ENCODE data around the gene IRAK1. TPM values are rescaled to one million over a fixed set of nuclear protein-coding genes. Genes with fewer than 3 reads are reported as not detected.
A peak's percentile ranks its signal among the peaks of the same experiment; 100 is the strongest.
"Not testable (repeated sequence)": the region's sequence is repeated elsewhere in the genome, so short reads cannot be mapped to it uniquely, and the experiment has no call there.

IRAK1 gene
- polyA plus RNA-seq, 1 donor, result 53.8 TPM

DNA sequence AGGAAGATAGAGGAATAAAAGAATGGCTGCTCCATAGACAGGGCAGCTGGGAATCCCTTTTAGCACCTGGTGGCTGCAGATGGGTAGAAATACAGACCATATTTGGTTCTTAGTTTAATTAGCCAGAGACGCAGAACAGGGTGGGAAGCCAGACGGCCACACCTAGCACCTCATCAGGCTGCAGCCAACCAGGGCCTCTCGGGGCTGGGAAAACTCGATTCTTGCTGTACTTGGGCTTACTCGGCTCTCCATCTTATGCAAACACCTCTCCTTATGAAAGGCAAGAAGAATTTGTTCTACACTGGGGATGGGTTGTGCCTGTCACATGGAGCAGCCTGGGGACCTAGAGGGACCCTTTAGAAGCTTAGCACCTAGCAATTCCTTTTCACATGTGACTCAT is 19.7 kb downstream of the IRAK1 start:
- H3K36me3 ChIP-seq (ENCODE audit: control insufficient read depth, insufficient read depth, low read length), result no peaks in the 10 kb centered on the region
- H3K27me3 ChIP-seq (ENCODE audit: control insufficient read depth, insufficient read depth, low read length), result no peaks in the 10 kb centered on the region
- peak in 1 of 2 donors; percentile 28 for DNase-seq
- no CpG with 5 or more reads among the region's 5 CpGs for WGBS (ENCODE audit: insufficient coverage, low lambda C conversion rate)
- no peak overlapping the region for H3K27ac ChIP-seq (ENCODE audit: low read length)
- peaks cover 5% of the 10 kb centered on the region for H3K4me1 ChIP-seq (ENCODE audit: control insufficient read depth, insufficient read depth, low read length)
- H3K9me3 ChIP-seq (ENCODE audit: control insufficient read depth, low read depth, low read length), result no peaks in the 10 kb centered on the region
- no peak overlapping the region for H3K4me3 ChIP-seq (ENCODE audit: low read length)

- no peaks in the 10 kb centered on the region for H3K27me3 ChIP-seq (ENCODE audit: control insufficient read depth, insufficient read depth, low read length)
- no CpG with 5 or more reads among the region's 19 CpGs for WGBS (ENCODE audit: insufficient coverage, low lambda C conversion rate)
- no peaks in the 10 kb centered on the region for H3K36me3 ChIP-seq (ENCODE audit: control insufficient read depth, insufficient read depth, low read length)
- DNase-seq, result no peak
- no peak overlapping the region for H3K4me3 ChIP-seq (ENCODE audit: low read length)
- no peaks in the 10 kb centered on the region for H3K9me3 ChIP-seq (ENCODE audit: control insufficient read depth, low read depth, low read length)
- peaks cover 5% of the 10 kb centered on the region for H3K4me1 ChIP-seq (ENCODE audit: control insufficient read depth, insufficient read depth, low read length)
- no peak overlapping the region for H3K27ac ChIP-seq (ENCODE audit: low read length)
Measured at GRCh38 chrX:153999359-154000037, 20.2 kb downstream of the IRAK1 start.

DNA sequence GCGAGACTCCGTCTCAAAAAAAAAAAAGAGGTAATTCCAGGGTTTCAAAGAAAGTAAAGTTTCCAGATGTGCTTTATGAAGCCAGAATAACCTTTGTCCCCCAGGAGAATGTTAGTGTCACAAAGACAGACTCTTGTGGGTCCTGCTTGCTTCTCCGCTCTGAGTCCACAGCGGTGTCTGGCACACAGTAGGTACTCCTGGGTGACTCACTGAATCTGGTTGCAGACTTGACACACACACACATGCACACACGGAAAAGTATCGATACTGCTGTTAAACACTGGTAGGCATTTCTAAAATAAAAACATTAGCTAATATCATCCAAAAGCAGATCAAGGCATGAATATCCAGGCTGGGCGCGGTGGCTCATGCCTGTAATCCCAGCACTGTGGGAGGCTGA is 24.2 kb downstream of the IRAK1 start:
- H3K27ac ChIP-seq (ENCODE audit: low read length), result no peak overlapping the region
- no peak overlapping the region for H3K4me3 ChIP-seq (ENCODE audit: low read length)
- DNase-seq, result no peak
- H3K27me3 ChIP-seq (ENCODE audit: control insufficient read depth, insufficient read depth, low read length), result no peaks in the 10 kb centered on the region
- WGBS (ENCODE audit: insufficient coverage, low lambda C conversion rate), result no CpG with 5 or more reads among the region's 8 CpGs
- H3K36me3 ChIP-seq (ENCODE audit: control insufficient read depth, insufficient read depth, low read length), result no peaks in the 10 kb centered on the region
- H3K4me1 ChIP-seq (ENCODE audit: control insufficient read depth, insufficient read depth, low read length), result peaks cover 5% of the 10 kb centered on the region
- no peaks in the 10 kb centered on the region for H3K9me3 ChIP-seq (ENCODE audit: control insufficient read depth, low read depth, low read length)

DNA sequence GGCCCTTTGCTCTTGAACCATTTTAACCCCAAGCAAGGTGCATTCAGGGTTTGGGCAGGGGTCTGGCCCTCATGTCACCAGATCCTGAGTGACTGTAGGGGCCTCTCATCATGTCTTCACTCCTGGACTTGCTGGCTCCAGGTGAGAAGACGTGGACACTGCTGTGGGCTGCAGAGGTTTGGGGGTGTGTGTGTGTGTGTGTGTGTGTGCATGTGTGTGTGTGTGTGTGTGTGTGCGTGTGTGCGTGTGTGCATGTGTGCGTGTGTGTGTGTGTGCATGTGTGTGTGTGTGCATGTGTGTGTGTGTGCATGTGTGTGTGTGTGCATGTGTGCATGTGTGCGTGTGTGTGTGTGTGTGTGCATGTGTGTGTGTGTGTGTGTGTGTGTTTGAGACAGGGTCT is 25.3 kb downstream of the IRAK1 start:
- not testable (repeated sequence) for H3K9me3 ChIP-seq (ENCODE audit: control insufficient read depth, low read depth, low read length); H3K27me3 ChIP-seq (ENCODE audit: control insufficient read depth, insufficient read depth, low read length); H3K4me1 ChIP-seq (ENCODE audit: control insufficient read depth, insufficient read depth, low read length); H3K4me3 ChIP-seq (ENCODE audit: low read length); DNase-seq; H3K27ac ChIP-seq (ENCODE audit: low read length); H3K36me3 ChIP-seq (ENCODE audit: control insufficient read depth, insufficient read depth, low read length)
- no CpG with 5 or more reads among the region's 5 CpGs for WGBS (ENCODE audit: insufficient coverage, low lambda C conversion rate)

DNA sequence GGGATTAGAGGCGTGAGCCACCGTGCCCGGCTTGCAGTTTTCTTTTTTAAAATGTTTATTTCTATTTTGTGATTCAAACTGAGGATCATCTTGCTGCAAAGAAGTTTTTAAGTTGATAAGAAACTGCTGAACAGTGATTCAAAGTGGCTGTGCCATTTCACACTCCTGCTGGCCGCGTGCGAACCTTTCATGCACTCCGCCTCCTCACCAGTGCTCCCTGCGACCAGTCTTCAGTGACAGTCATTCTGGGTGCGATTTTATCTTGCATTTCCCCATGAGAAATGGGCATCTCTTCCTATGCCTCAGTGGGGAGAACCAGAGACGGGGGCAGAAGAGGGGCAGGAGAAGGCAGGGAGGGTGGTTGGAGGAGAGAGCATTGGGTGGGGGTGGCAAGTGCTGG is 25.7 kb downstream of the IRAK1 start:
- Histone ChIP-seq H3K27me3 (ENCODE audit: control insufficient read depth, insufficient read depth, low read length) (no peaks in the 10 kb centered on the region), H3K4me1 (ENCODE audit: control insufficient read depth, insufficient read depth, low read length) (no peaks in the 10 kb centered on the region), H3K9me3 (ENCODE audit: control insufficient read depth, low read depth, low read length) (no peaks in the 10 kb centered on the region), H3K27ac (ENCODE audit: low read length) (no peak overlapping the region), H3K4me3 (ENCODE audit: low read length) (no peak overlapping the region), H3K36me3 (ENCODE audit: control insufficient read depth, insufficient read depth, low read length) (no peaks in the 10 kb centered on the region)
- DNase-seq, result no peak
- no CpG with 5 or more reads among the region's 10 CpGs for WGBS (ENCODE audit: insufficient coverage, low lambda C conversion rate)

GRCh38 chrX:153993079-153993478 is 26.6 kb downstream of the IRAK1 start:
- Histone ChIP-seq H3K27me3 (ENCODE audit: control insufficient read depth, insufficient read depth, low read length) (no peaks in the 10 kb centered on the region), H3K36me3 (ENCODE audit: control insufficient read depth, insufficient read depth, low read length) (no peaks in the 10 kb centered on the region), H3K4me3 (ENCODE audit: low read length) (no peak overlapping the region), H3K9me3 (ENCODE audit: control insufficient read depth, low read depth, low read length) (no peaks in the 10 kb centered on the region), H3K27ac (ENCODE audit: low read length) (no peak overlapping the region), H3K4me1 (ENCODE audit: control insufficient read depth, insufficient read depth, low read length) (no peaks in the 10 kb centered on the region)
- DNase-seq, result no peak
- WGBS (ENCODE audit: insufficient coverage, low lambda C conversion rate), result no CpG with 5 or more reads among the region's 12 CpGs

DNA sequence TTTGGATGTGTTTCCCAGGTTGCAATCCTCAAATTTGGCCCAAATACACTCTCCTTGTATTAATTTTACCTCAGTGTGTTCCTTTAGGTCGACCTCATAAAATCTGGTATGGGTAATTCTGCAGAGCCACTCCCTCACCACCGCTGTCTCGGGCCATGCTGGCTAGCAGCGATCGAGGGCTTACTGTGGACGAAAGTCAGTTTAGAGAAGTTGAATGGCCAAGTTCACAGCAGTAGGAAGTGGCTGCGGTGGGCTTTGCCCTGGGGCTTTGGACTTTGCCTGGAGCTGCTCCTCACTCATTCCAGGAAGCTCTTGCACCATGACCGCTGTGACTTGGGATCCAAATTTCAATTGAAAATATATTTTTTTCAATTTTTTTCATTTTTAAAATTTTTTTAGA is 27.5 kb downstream of the IRAK1 start:
- no peaks in the 10 kb centered on the region for H3K9me3 ChIP-seq (ENCODE audit: control insufficient read depth, low read depth, low read length)
- no CpG with 5 or more reads among the region's 8 CpGs for WGBS (ENCODE audit: insufficient coverage, low lambda C conversion rate)
- no peak overlapping the region for H3K27ac ChIP-seq (ENCODE audit: low read length)
- no peaks in the 10 kb centered on the region for H3K4me1 ChIP-seq (ENCODE audit: control insufficient read depth, insufficient read depth, low read length)
- H3K4me3 ChIP-seq (ENCODE audit: low read length), result no peak overlapping the region
- H3K27me3 ChIP-seq (ENCODE audit: control insufficient read depth, insufficient read depth, low read length), result no peaks in the 10 kb centered on the region
- H3K36me3 ChIP-seq (ENCODE audit: control insufficient read depth, insufficient read depth, low read length), result no peaks in the 10 kb centered on the region
- no peak for DNase-seq

GRCh38 chrX:153991013-153991580 is 28.6 kb downstream of the IRAK1 start:
- H3K27me3 ChIP-seq (ENCODE audit: control insufficient read depth, insufficient read depth, low read length), result no peaks in the 10 kb centered on the region

GRCh38 chrX:153989973-153990655 is 29.6 kb downstream of the IRAK1 start:
- no CpG with 5 or more reads among the region's 14 CpGs for WGBS (ENCODE audit: insufficient coverage, low lambda C conversion rate)
- H3K27me3 ChIP-seq (ENCODE audit: control insufficient read depth, insufficient read depth, low read length), result no peaks in the 10 kb centered on the region
- peaks cover 4% of the 10 kb centered on the region for H3K4me1 ChIP-seq (ENCODE audit: control insufficient read depth, insufficient read depth, low read length)
- no peak overlapping the region for H3K27ac ChIP-seq (ENCODE audit: low read length)
- no peaks in the 10 kb centered on the region for H3K9me3 ChIP-seq (ENCODE audit: control insufficient read depth, low read depth, low read length)
- DNase-seq, result no peak
- H3K36me3 ChIP-seq (ENCODE audit: control insufficient read depth, insufficient read depth, low read length), result no peaks in the 10 kb centered on the region
- no peak overlapping the region for H3K4me3 ChIP-seq (ENCODE audit: low read length)

More at GRCh38 chrX:153991013-153991580, 28.6 kb downstream of the IRAK1 start:
- H3K4me3 ChIP-seq (ENCODE audit: low read length), result no peak overlapping the region
- WGBS (ENCODE audit: insufficient coverage, low lambda C conversion rate), result no CpG with 5 or more reads among the region's 3 CpGs
- H3K36me3 ChIP-seq (ENCODE audit: control insufficient read depth, insufficient read depth, low read length), result no peaks in the 10 kb centered on the region
- no peaks in the 10 kb centered on the region for H3K4me1 ChIP-seq (ENCODE audit: control insufficient read depth, insufficient read depth, low read length)
- no peak for DNase-seq
- H3K9me3 ChIP-seq (ENCODE audit: control insufficient read depth, low read depth, low read length), result no peaks in the 10 kb centered on the region
- no peak overlapping the region for H3K27ac ChIP-seq (ENCODE audit: low read length)

GRCh38 chrX:153988493-153988892 is 31.2 kb downstream of the IRAK1 start:
- H3K9me3 ChIP-seq (ENCODE audit: control insufficient read depth, low read depth, low read length), result no peaks in the 10 kb centered on the region
- WGBS (ENCODE audit: insufficient coverage, low lambda C conversion rate), result no CpG with 5 or more reads among the region's 12 CpGs

More at GRCh38 chrX:153988493-153988892, 31.2 kb downstream of the IRAK1 start:
- H3K4me3 ChIP-seq (ENCODE audit: low read length), result no peak overlapping the region
- H3K27me3 ChIP-seq (ENCODE audit: control insufficient read depth, insufficient read depth, low read length), result no peaks in the 10 kb centered on the region
- peaks cover 10% of the 10 kb centered on the region for H3K4me1 ChIP-seq (ENCODE audit: control insufficient read depth, insufficient read depth, low read length)
- DNase-seq, result no peak
- H3K36me3 ChIP-seq (ENCODE audit: control insufficient read depth, insufficient read depth, low read length), result no peaks in the 10 kb centered on the region
- no peak overlapping the region for H3K27ac ChIP-seq (ENCODE audit: low read length)
